ENCODE data around the gene SHISA9. TPM values are rescaled to one million over a fixed set of nuclear protein-coding genes. Genes with fewer than 3 reads are reported as not detected.
"Not testable (repeated sequence)": the region's sequence is repeated elsewhere in the genome, so short reads cannot be mapped to it uniquely, and the experiment has no call there.

The SHISA9 gene
- total RNA-seq, 2 donors from 2014 or later, result 20.5 to 24.0 TPM

- no peak for DNase-seq (ENCODE audit: low spot score)
- H3K27me3 ChIP-seq (replicated peaks; ENCODE audit: insufficient read depth), result no peaks in the 10 kb centered on the region
- no peak overlapping the region for H3K4me3 ChIP-seq
- H3K9me3 ChIP-seq, result no peaks in the 10 kb centered on the region
- 82% methylated on average over 5 of the region's 5 CpGs for WGBS
- H3K4me1 ChIP-seq (replicated peaks), result no peaks in the 10 kb centered on the region
- H3K27ac ChIP-seq, result no peak overlapping the region
- no peaks in the 10 kb centered on the region for H3K36me3 ChIP-seq
- intact Hi-C loops (cut with DNase I), result no loop called here
- TF ChIP-seq, protein P1, sequence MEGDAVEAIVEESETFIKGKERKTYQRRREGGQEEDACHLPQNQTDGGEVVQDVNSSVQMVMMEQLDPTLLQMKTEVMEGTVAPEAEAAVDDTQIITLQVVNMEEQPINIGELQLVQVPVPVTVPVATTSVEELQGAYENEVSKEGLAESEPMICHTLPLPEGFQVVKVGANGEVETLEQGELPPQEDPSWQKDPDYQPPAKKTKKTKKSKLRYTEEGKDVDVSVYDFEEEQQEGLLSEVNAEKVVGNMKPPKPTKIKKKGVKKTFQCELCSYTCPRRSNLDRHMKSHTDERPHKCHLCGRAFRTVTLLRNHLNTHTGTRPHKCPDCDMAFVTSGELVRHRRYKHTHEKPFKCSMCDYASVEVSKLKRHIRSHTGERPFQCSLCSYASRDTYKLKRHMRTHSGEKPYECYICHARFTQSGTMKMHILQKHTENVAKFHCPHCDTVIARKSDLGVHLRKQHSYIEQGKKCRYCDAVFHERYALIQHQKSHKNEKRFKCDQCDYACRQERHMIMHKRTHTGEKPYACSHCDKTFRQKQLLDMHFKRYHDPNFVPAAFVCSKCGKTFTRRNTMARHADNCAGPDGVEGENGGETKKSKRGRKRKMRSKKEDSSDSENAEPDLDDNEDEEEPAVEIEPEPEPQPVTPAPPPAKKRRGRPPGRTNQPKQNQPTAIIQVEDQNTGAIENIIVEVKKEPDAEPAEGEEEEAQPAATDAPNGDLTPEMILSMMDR (IDR thresholded peaks at IDR 0.05), result no peak
- TF ChIP-seq POLR2AphosphoS5 (IDR thresholded peaks at IDR 0.05) (no peak), POLR2A (IDR thresholded peaks at IDR 0.05) (no peak)
These were observed 5.5 kb downstream of the SHISA9 start for GRCh38 chr16:12906765-12907516.

DNA sequence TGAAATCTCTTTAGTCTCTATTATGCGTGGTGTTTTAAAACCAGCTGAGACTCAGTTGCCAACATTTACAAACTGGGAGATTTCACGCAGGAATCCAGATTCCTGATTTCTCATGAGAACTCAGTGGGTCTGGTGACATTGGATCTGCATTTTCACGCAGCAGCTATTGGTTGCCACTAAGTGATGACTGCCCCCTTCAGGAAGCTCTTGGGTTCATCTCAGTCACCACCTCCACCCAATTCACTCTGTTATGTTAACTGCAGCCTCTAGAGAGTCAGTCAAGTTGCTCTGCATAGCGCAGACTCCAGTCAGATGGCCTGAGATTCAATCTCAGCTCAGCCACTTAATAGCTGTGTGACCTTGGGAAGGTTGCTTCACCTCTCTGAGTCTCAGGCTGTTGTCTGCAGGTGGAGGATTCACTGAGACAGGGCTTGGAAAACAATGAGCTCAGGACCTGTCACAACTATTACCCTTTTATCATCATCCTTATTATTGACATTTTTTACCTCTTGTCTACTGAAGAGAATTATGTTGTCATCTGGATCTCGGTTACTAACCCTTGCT lies 6.4 kb downstream of the SHISA9 start:
- WGBS, result 48% methylated on average over 5 of the region's 5 CpGs
- Histone ChIP-seq H3K4me3 (no peak overlapping the region), H3K4me1 (replicated peaks) (no peaks in the 10 kb centered on the region), H3K9me3 (no peaks in the 10 kb centered on the region), H3K27ac (no peak overlapping the region), H3K36me3 (no peaks in the 10 kb centered on the region), H3K27me3 (replicated peaks; ENCODE audit: insufficient read depth) (no peaks in the 10 kb centered on the region)
- no peak for DNase-seq (ENCODE audit: low spot score)
- intact Hi-C loops (cut with DNase I), result no loop called here
- TF ChIP-seq POLR2A (IDR thresholded peaks at IDR 0.05) (no peak), POLR2AphosphoS5 (IDR thresholded peaks at IDR 0.05) (no peak)
- TF ChIP-seq, protein P1 (IDR thresholded peaks at IDR 0.05), result no peak

- intact Hi-C loops (cut with DNase I), result no loop called here
- Histone ChIP-seq H3K4me3 (no peak overlapping the region), H3K9me3 (no peaks in the 10 kb centered on the region), H3K27ac (no peak overlapping the region), H3K36me3 (no peaks in the 10 kb centered on the region), H3K4me1 (replicated peaks) (no peaks in the 10 kb centered on the region), H3K27me3 (replicated peaks; ENCODE audit: insufficient read depth) (no peaks in the 10 kb centered on the region)
- no peak for DNase-seq (ENCODE audit: low spot score)
- WGBS, result 70% methylated on average over 5 of the region's 5 CpGs
- TF ChIP-seq POLR2AphosphoS5 (IDR thresholded peaks at IDR 0.05), result no peak
- TF ChIP-seq POLR2A (IDR thresholded peaks at IDR 0.05), result no peak
These were observed 15.8 kb downstream of the SHISA9 start for GRCh38 chr16:12917246-12917645.

- H3K4me1 ChIP-seq (replicated peaks), result no peaks in the 10 kb centered on the region
- H3K27ac ChIP-seq, result no peak overlapping the region
- intact Hi-C loops (cut with DNase I), result no loop called here
- no peaks in the 10 kb centered on the region for H3K36me3 ChIP-seq
- no peaks in the 10 kb centered on the region for H3K27me3 ChIP-seq (replicated peaks; ENCODE audit: insufficient read depth)
- 18% methylated on average over 1 of the region's 1 CpG for WGBS
- H3K4me3 ChIP-seq, result no peak overlapping the region
- H3K9me3 ChIP-seq, result no peaks in the 10 kb centered on the region
- TF ChIP-seq POLR2A (IDR thresholded peaks at IDR 0.05) (no peak), POLR2AphosphoS5 (IDR thresholded peaks at IDR 0.05) (no peak)
- TF ChIP-seq, protein P1 (IDR thresholded peaks at IDR 0.05), result no peak
- no peak for DNase-seq (ENCODE audit: low spot score)
These were observed 16.3 kb downstream of the SHISA9 start for GRCh38 chr16:12917653-12918052.

DNA sequence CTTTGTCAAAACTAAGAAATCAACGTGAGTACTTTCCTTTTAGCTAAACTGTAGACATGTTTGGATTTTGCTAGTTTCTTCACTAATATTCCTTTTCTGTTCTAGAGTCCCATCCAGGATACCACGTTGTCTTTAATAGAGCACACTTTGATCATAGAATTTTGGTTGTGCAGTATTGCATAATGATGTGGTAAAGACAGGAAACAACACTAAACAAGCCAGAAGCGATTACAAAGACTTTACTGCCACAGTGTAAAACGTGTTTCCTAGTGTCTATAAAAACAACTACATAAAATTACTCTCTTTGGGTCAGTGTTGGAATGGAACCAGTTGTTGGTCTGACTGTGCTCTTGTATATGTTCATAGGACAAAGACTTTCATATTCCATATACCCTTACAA lies 19.3 kb downstream of the SHISA9 start:
- H3K27ac ChIP-seq, result no peak overlapping the region
- no peaks in the 10 kb centered on the region for H3K36me3 ChIP-seq
- DNase-seq (ENCODE audit: low spot score), result no peak
- intact Hi-C loops (cut with DNase I), result no loop called here
- H3K27me3 ChIP-seq (replicated peaks; ENCODE audit: insufficient read depth), result no peaks in the 10 kb centered on the region
- 41% methylated on average over 4 of the region's 4 CpGs for WGBS
- no peak overlapping the region for H3K4me3 ChIP-seq
- H3K4me1 ChIP-seq (replicated peaks), result no peaks in the 10 kb centered on the region
- no peak for TF ChIP-seq POLR2AphosphoS5 (IDR thresholded peaks at IDR 0.05)
- TF ChIP-seq, protein P1 (IDR thresholded peaks at IDR 0.05), result no peak
- TF ChIP-seq POLR2A (IDR thresholded peaks at IDR 0.05), result no peak
- no peaks in the 10 kb centered on the region for H3K9me3 ChIP-seq

DNA sequence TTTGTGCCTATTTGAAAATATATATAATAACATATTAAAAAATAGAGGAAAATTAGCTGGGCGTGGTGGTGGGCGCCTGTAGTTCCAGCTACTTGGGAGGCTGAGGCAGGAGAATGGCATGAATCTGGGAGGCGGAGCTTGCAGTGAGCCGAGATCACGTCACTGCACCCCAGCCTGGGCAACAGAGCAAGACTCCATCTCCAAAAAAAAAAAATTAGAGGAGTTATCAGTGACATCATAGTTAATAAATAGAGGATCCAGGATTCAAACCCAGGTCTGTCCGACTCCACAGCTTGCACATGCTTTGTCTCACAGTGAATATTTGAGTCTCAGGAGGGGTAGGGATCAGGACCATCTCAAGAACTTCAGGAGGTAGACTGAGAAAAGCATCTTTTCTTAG lies 22.2 kb downstream of the SHISA9 start:
- H3K9me3 ChIP-seq; H3K4me1 ChIP-seq (replicated peaks); intact Hi-C loops (cut with DNase I); H3K27me3 ChIP-seq (replicated peaks; ENCODE audit: insufficient read depth); H3K4me3 ChIP-seq; DNase-seq (ENCODE audit: low spot score); H3K27ac ChIP-seq; H3K36me3 ChIP-seq: not testable (repeated sequence)
- WGBS, result 92% methylated on average over 6 of the region's 6 CpGs

Data from prostate gland (tissue), 2 donors.